HEK293 (cell line): ENCODE results near the gene ABHD4.

Experiments used
- CTCF ChIA-PET: fragments of 350-600 bp; formaldehyde crosslinking; extraction: SDS; loops from one replicate; lab custom pipeline; 2021; ENCODE audit warnings: antibody characterized with exemption; lab: Yijun Ruan, JAX
- POLR2A ChIA-PET: fragments of 300-600 bp; formaldehyde crosslinking; extraction: SDS; loops from one replicate; lab custom pipeline; 2020; ENCODE audit warnings: antibody characterized with exemption, inconsistent platforms; lab: Yijun Ruan, JAX
- H3K27ac ChIP-seq: fragments of 200-500 bp; sonication (Bioruptor generic); 2 replicates; pipeline ENCODE4 v1.5.1; 2014; ENCODE audit warnings: low read depth, low read length, control low read depth, inconsistent platforms; ENCODE audit errors: extremely low read depth
- H3K36me3 ChIP-seq, 2 experiments: fragments of 200-500 bp in 1 of 2; sonication (Bioruptor generic) in 1 of 2; 1 replicate in 1 of 2; 2 replicates in 1 of 2; pipeline ENCODE4 v1.5.1; 2014 to 2017; ENCODE audit warnings: inconsistent platforms in 2 of 2, low read length in 2 of 2; ENCODE audit not compliant: control insufficient read depth in 2 of 2, insufficient read depth in 1 of 2
- H3K4me1 ChIP-seq: fragments of 200-500 bp; sonication (Bioruptor generic); 2 replicates; pipeline ENCODE4 v1.5.1; 2014; ENCODE audit warnings: mild to moderate bottlenecking, low read length, inconsistent platforms; ENCODE audit not compliant: control insufficient read depth, insufficient read depth
- H3K4me3 ChIP-seq: 2 replicates; pipeline ENCODE4 v1.5.1; 2011; ENCODE audit warnings: low read depth, mild to moderate bottlenecking, control low read depth, low read length, moderate library complexity
- H3K9me3 ChIP-seq: fragments of 200-500 bp; sonication (Bioruptor generic); 2 replicates; pipeline ENCODE4 v1.5.1; 2014; ENCODE audit warnings: low read depth, low read length, inconsistent platforms; ENCODE audit not compliant: control insufficient read depth, insufficient read depth
- KLF7 ChIP-seq: fragments of 450-650 bp; formaldehyde crosslinking; IDR thresholded peaks from 2 replicates; pipeline ENCODE4 v1.5.1; 2016; ENCODE audit warnings: missing biosample characterization, missing genetic modification characterization, borderline replicate concordance
- TCF7L2 ChIP-seq: IDR thresholded peaks from 2 replicates; pipeline ENCODE4 v1.6.1; 2011; ENCODE audit warnings: low read depth, mild to moderate bottlenecking, inconsistent platforms, low read length, moderate library complexity, borderline replicate concordance
- ZBTB20 ChIP-seq: fragments of 450-650 bp; formaldehyde crosslinking; IDR thresholded peaks from 2 replicates; pipeline ENCODE4 v1.5.1; 2016; ENCODE audit warnings: missing biosample characterization, missing genetic modification characterization
- ZNF121 ChIP-seq: fragments of 450-650 bp; formaldehyde crosslinking; IDR thresholded peaks from 2 replicates; pipeline ENCODE4 v1.5.1; 2016; ENCODE audit warnings: missing biosample characterization, missing genetic modification characterization
- ZNF155 ChIP-seq: fragments of 450-650 bp; formaldehyde crosslinking; IDR thresholded peaks from 2 replicates; pipeline ENCODE4 v1.5.1; 2016; ENCODE audit warnings: missing biosample characterization, missing genetic modification characterization
- ZNF174 ChIP-seq: fragments of 450-650 bp; formaldehyde crosslinking; IDR thresholded peaks from 2 replicates; pipeline ENCODE4 v1.5.0; 2017; ENCODE audit warnings: missing biosample characterization, mild to moderate bottlenecking, missing genetic modification characterization
- ZNF184 ChIP-seq: fragments of 450-650 bp; IDR thresholded peaks from 2 replicates; pipeline ENCODE4 v1.5.1; 2018; ENCODE audit warnings: missing biosample characterization, mild to moderate bottlenecking, missing genetic modification characterization
- ZNF404 ChIP-seq: fragments of 450-650 bp; formaldehyde crosslinking; IDR thresholded peaks from 2 replicates; pipeline ENCODE4 v1.5.1; 2017; ENCODE audit warnings: missing biosample characterization, missing genetic modification characterization
- ZNF433 ChIP-seq: fragments of 450-650 bp; formaldehyde crosslinking; IDR thresholded peaks from 2 replicates; pipeline ENCODE4 v1.5.1; 2016; ENCODE audit warnings: missing biosample characterization, missing genetic modification characterization, low read depth
- ZNF544 ChIP-seq: fragments of 450-650 bp; formaldehyde crosslinking; IDR thresholded peaks from 2 replicates; pipeline ENCODE4 v1.5.0; 2017; ENCODE audit warnings: missing biosample characterization, missing genetic modification characterization
- ZNF654 ChIP-seq: fragments of 450-650 bp; formaldehyde crosslinking; IDR thresholded peaks from 2 replicates; pipeline ENCODE4 v1.5.1; 2016; ENCODE audit warnings: low read depth, missing biosample characterization, missing genetic modification characterization
- ZNF747 ChIP-seq: fragments of 450-650 bp; formaldehyde crosslinking; IDR thresholded peaks from 2 replicates; pipeline ENCODE4 v1.5.1; 2016; ENCODE audit warnings: missing biosample characterization, missing genetic modification characterization
- ZNF792 ChIP-seq: fragments of 450-650 bp; formaldehyde crosslinking; IDR thresholded peaks from 2 replicates; pipeline ENCODE4 v1.5.1; 2016; ENCODE audit warnings: missing biosample characterization, missing genetic modification characterization
- ZNF843 ChIP-seq: fragments of 450-650 bp; formaldehyde crosslinking; IDR thresholded peaks from 2 replicates; pipeline ENCODE4 v1.5.1; 2016; ENCODE audit warnings: missing biosample characterization, missing genetic modification characterization
- ZSCAN30 ChIP-seq: fragments of 450-650 bp; IDR thresholded peaks from 2 replicates; pipeline ENCODE4 v1.5.1; 2018; ENCODE audit warnings: missing biosample characterization, mild to moderate bottlenecking, missing genetic modification characterization, moderate library complexity
- TF ChIP-seq, protein P1 (sequence below): fragments of 450-650 bp; formaldehyde crosslinking; IDR thresholded peaks from 2 replicates; pipeline ENCODE4 v1.5.1; 2017; ENCODE audit warnings: missing biosample characterization, mild to moderate bottlenecking, missing genetic modification characterization, moderate library complexity
- TF ChIP-seq, protein P2 (sequence below): fragments of 450-650 bp; formaldehyde crosslinking; IDR thresholded peaks from 2 replicates; pipeline ENCODE4 v1.5.1; 2017; ENCODE audit warnings: missing biosample characterization, missing genetic modification characterization
- TF ChIP-seq, protein P3 (sequence below): fragments of 450-650 bp; formaldehyde crosslinking; conservative IDR thresholded peaks from 2 replicates; pipeline ENCODE4 v1.5.1; 2016; ENCODE audit warnings: low read depth, missing biosample characterization, missing genetic modification characterization
- TF ChIP-seq, protein P4 (sequence below): fragments of 450-650 bp; formaldehyde crosslinking; IDR thresholded peaks from 2 replicates; pipeline ENCODE4 v1.5.0; 2017; ENCODE audit warnings: missing biosample characterization, missing genetic modification characterization, borderline replicate concordance

The ABHD4 gene

DNA sequence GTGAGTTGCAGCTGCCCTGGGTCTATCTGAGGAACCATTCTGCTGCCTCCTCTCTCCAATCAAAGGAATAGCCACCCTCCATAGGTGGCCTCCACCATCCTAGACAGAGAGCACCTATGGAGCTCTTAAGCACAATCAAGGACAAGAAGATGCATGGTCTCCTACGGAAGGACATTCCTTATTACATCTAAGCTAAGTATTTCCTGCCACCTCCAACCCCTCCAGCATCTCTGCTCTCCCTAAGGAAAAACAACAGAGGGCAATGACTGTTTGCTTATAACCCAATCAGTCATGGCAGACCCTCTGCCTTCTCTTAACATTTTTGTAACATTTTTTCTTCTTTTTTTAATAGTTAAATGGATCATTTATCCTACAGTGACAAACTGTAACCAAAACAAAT, 60.8 kb downstream of the ABHD4 start:
- CTCF ChIA-PET = interaction anchor here (0.9 to 5.1 kb wide), 14 partner anchors 10 to 268 kb away, joined by 3 to 44 read pairs (median 4); partner anchors contain the start of genes DAD1 and OXA1L
- Histone ChIP-seq H3K36me3 (no peaks in the 10 kb centered on the region), H3K4me3 (no peak overlapping the region), H3K27ac (no peak overlapping the region), H3K9me3 (no peaks in the 10 kb centered on the region), H3K4me1 (peaks cover 9% of the 10 kb centered on the region)
- TF ChIP-seq, protein P1, sequence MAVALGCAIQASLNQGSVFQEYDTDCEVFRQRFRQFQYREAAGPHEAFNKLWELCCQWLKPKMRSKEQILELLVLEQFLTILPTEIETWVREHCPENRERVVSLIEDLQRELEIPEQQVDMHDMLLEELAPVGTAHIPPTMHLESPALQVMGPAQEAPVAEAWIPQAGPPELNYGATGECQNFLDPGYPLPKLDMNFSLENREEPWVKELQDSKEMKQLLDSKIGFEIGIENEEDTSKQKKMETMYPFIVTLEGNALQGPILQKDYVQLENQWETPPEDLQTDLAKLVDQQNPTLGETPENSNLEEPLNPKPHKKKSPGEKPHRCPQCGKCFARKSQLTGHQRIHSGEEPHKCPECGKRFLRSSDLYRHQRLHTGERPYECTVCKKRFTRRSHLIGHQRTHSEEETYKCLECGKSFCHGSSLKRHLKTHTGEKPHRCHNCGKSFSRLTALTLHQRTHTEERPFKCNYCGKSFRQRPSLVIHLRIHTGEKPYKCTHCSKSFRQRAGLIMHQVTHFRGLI (tag by site-specific recombination) = no peak
- TF ChIP-seq ZNF747 (tag by site-specific recombination) (no peak), ZBTB20 (tag by site-specific recombination) (no peak), TCF7L2 (no peak), ZNF155 (tag by site-specific recombination) (no peak), ZNF544 (tag by site-specific recombination) (no peak), ZNF404 (tag by site-specific recombination) (no peak), ZNF792 (tag by site-specific recombination) (no peak), ZNF121 (no peak), KLF7 (tag by site-specific recombination) (no peak), ZNF654 (tag by site-specific recombination) (no peak), ZSCAN30 (tag by site-specific recombination) (no peak), ZNF184 (tag by site-specific recombination) (no peak), ZNF174 (tag by site-specific recombination) (no peak), ZNF843 (tag by site-specific recombination) (no peak), ZNF433 (no peak)
- TF ChIP-seq, protein P2, sequence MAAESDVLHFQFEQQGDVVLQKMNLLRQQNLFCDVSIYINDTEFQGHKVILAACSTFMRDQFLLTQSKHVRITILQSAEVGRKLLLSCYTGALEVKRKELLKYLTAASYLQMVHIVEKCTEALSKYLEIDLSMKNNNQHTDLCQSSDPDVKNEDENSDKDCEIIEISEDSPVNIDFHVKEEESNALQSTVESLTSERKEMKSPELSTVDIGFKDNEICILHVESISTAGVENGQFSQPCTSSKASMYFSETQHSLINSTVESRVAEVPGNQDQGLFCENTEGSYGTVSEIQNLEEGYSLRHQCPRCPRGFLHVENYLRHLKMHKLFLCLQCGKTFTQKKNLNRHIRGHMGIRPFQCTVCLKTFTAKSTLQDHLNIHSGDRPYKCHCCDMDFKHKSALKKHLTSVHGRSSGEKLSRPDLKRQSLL (tag by site-specific recombination) = no peak
- TF ChIP-seq, protein P3, sequence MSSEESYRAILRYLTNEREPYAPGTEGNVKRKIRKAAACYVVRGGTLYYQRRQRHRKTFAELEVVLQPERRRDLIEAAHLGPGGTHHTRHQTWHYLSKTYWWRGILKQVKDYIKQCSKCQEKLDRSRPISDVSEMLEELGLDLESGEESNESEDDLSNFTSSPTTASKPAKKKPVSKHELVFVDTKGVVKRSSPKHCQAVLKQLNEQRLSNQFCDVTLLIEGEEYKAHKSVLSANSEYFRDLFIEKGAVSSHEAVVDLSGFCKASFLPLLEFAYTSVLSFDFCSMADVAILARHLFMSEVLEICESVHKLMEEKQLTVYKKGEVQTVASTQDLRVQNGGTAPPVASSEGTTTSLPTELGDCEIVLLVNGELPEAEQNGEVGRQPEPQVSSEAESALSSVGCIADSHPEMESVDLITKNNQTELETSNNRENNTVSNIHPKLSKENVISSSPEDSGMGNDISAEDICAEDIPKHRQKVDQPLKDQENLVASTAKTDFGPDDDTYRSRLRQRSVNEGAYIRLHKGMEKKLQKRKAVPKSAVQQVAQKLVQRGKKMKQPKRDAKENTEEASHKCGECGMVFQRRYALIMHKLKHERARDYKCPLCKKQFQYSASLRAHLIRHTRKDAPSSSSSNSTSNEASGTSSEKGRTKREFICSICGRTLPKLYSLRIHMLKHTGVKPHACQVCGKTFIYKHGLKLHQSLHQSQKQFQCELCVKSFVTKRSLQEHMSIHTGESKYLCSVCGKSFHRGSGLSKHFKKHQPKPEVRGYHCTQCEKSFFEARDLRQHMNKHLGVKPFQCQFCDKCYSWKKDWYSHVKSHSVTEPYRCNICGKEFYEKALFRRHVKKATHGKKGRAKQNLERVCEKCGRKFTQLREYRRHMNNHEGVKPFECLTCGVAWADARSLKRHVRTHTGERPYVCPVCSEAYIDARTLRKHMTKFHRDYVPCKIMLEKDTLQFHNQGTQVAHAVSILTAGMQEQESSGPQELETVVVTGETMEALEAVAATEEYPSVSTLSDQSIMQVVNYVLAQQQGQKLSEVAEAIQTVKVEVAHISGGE (tag by site-specific recombination) = no peak
- TF ChIP-seq, protein P4, sequence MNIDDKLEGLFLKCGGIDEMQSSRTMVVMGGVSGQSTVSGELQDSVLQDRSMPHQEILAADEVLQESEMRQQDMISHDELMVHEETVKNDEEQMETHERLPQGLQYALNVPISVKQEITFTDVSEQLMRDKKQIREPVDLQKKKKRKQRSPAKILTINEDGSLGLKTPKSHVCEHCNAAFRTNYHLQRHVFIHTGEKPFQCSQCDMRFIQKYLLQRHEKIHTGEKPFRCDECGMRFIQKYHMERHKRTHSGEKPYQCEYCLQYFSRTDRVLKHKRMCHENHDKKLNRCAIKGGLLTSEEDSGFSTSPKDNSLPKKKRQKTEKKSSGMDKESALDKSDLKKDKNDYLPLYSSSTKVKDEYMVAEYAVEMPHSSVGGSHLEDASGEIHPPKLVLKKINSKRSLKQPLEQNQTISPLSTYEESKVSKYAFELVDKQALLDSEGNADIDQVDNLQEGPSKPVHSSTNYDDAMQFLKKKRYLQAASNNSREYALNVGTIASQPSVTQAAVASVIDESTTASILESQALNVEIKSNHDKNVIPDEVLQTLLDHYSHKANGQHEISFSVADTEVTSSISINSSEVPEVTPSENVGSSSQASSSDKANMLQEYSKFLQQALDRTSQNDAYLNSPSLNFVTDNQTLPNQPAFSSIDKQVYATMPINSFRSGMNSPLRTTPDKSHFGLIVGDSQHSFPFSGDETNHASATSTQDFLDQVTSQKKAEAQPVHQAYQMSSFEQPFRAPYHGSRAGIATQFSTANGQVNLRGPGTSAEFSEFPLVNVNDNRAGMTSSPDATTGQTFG (tag by site-specific recombination) = no peak
- TF ChIP-seq, all 188 proteins: peak for 0
- POLR2A ChIA-PET = interaction anchor here (2.3 kb wide), 1 partner anchor 108 kb away, joined by 6 read pairs; the partner anchor contains the start of gene OXA1L
